Thymus (tissue), 11 donors: ENCODE measurements around the gene ZNF169. TPM values are rescaled to one million over a fixed set of nuclear protein-coding genes. Genes with fewer than 3 reads are reported as not detected.

Experiments
- DNase-seq, 9 donors: peaks; one replicate each; pipeline ENCODE4 v3.0.0-alpha.2; 2013; ENCODE audit warnings: low spot score in 9 of 9, low read depth in 6 of 9, missing footprints in 1 of 9
- H3K27ac ChIP-seq, 2 donors: one replicate each; pipeline ENCODE4 v1.5.1; 2013; ENCODE audit warnings: control low read depth in 1 of 2, low read depth in 1 of 2, low read length in 1 of 2, mild to moderate bottlenecking in 1 of 2, moderate library complexity in 1 of 2
- H3K27me3 ChIP-seq, 2 donors: one replicate each; pipeline ENCODE4 v1.5.1; 2013; ENCODE audit warnings: low read length in 1 of 2; ENCODE audit not compliant: control insufficient read depth in 2 of 2, insufficient read depth in 1 of 2
- H3K36me3 ChIP-seq, 2 donors: one replicate each; pipeline ENCODE4 v1.5.1; 2013; ENCODE audit warnings: low read length in 1 of 2, mild to moderate bottlenecking in 1 of 2, moderate library complexity in 1 of 2; ENCODE audit not compliant: control insufficient read depth in 2 of 2, insufficient read depth in 2 of 2
- H3K4me1 ChIP-seq, 2 donors: one replicate each; pipeline ENCODE4 v1.5.1; 2013; ENCODE audit warnings: low read length in 2 of 2; ENCODE audit not compliant: control insufficient read depth in 2 of 2, insufficient read depth in 2 of 2
- H3K4me3 ChIP-seq, 2 donors: one replicate each; pipeline ENCODE4 v1.5.1; 2013; ENCODE audit warnings: low read length in 2 of 2, control low read depth in 1 of 2, mild to moderate bottlenecking in 1 of 2
- H3K9me3 ChIP-seq, 2 donors: one replicate each; pipeline ENCODE4 v1.5.1; 2013; ENCODE audit warnings: low read length in 1 of 2, mild to moderate bottlenecking in 1 of 2; ENCODE audit not compliant: control insufficient read depth in 2 of 2, insufficient read depth in 1 of 2
- WGBS: extraction: QIAGEN DNeasy Blood & Tissue Kit; methylation state at CpG from one replicate; pipeline ENCODE4 v1.1.7; 2013; 5-methylcytosine and 5-hydroxymethylcytosine counted together
- polyA plus RNA-seq: library from polyadenylated mRNA; stranded (reverse); fragments of 200-250 nt; gene quantifications from one replicate; pipeline ENCODE4 v1.2.3, GENCODE V29; 2013
- total RNA-seq: library from RNA; stranded (reverse); fragments of 120-200 nt; gene quantifications from one replicate; pipeline ENCODE4 v1.2.4, GENCODE V29; 2013
- donor health status: healthy.

ZNF169 gene
- total and polyA plus RNA-seq, 2 donors: 3.1 to 4.4 TPM

DNA sequence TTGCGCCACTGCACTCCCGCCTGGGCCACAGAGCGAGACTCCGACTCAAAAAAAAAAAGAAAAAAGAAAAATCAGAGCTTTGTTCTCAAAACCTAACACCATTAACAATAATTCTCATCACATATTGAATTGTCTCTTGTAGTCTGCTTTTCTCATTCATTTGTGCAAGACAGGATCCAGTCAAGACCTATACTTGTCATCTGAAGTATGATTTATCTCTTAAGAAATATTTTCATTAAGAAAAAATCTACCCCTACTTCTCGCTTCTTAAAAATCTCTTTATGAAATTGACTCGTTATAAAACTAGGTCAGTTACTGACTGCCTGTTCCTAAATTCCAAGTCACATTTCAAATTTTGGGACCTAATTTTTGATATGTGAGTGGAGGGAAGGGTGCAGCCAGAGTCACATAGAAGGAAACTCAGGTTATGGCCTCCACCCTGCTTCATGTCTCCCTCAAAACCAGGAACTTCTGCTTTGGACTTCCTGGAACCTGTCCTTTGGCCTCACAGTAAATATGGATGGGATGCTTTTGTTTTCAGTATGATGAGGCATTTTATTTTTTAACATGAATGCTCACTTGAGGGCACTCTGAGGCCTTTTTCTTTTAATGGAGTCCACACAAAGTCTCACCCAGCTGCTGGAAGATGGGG, 18.9 kb downstream of the ZNF169 start:
- H3K9me3 ChIP-seq: peaks cover 2 to 4% of the 10 kb centered on the region in 2 donors
- 95% methylated on average over 6 of the region's 6 CpGs for WGBS
- H3K4me3 ChIP-seq: no peak overlapping the region
- no peaks in the 10 kb centered on the region for H3K27me3 ChIP-seq
- H3K36me3 ChIP-seq: peaks cover 10 to 26% of the 10 kb centered on the region in 2 donors
- H3K27ac ChIP-seq: no peak overlapping the region
- H3K4me1 ChIP-seq: no peaks in the 10 kb centered on the region
- no peak for DNase-seq

GRCh38 chr9:94280409-94280989, 21.4 kb downstream of the ZNF169 start:
- peaks cover 2 to 4% of the 10 kb centered on the region in 2 donors for H3K9me3 ChIP-seq
- 90% methylated on average over 9 of the region's 9 CpGs for WGBS
- H3K27me3 ChIP-seq: no peaks in the 10 kb centered on the region
- no peak for DNase-seq
- no peak overlapping the region for H3K4me3 ChIP-seq
- H3K4me1 ChIP-seq: no peaks in the 10 kb centered on the region
- no peak overlapping the region for H3K27ac ChIP-seq
- peaks cover 10 to 26% of the 10 kb centered on the region in 2 donors for H3K36me3 ChIP-seq

- Histone ChIP-seq H3K9me3 (peaks cover 2 to 4% of the 10 kb centered on the region in 2 donors), H3K36me3 (peaks cover 10 to 26% of the 10 kb centered on the region in 2 donors), H3K27me3 (no peaks in the 10 kb centered on the region), H3K4me3 (no peak overlapping the region), H3K27ac (no peak overlapping the region), H3K4me1 (no peaks in the 10 kb centered on the region)
- DNase-seq: no peak
Observed at GRCh38 chr9:94281101-94281500, 22.0 kb downstream of the ZNF169 start.

- no peak for DNase-seq
- Histone ChIP-seq H3K36me3 (peaks cover 3 to 14% of the 10 kb centered on the region in 2 donors), H3K9me3 (no peaks in the 10 kb centered on the region), H3K4me1 (no peaks in the 10 kb centered on the region), H3K27ac (no peak overlapping the region), H3K4me3 (no peak overlapping the region), H3K27me3 (no peaks in the 10 kb centered on the region)
- 97% methylated on average over 3 of the region's 3 CpGs for WGBS
Observed at GRCh38 chr9:94286116-94286515, 27.0 kb downstream of the ZNF169 start.

GRCh38 chr9:94287877-94288513, 28.9 kb downstream of the ZNF169 start:
- 92% methylated on average over 7 of the region's 7 CpGs for WGBS
- H3K4me1 ChIP-seq: no peaks in the 10 kb centered on the region
- H3K9me3 ChIP-seq: no peaks in the 10 kb centered on the region
- no peak overlapping the region for H3K4me3 ChIP-seq
- H3K27me3 ChIP-seq: no peaks in the 10 kb centered on the region
- DNase-seq: no peak
- H3K36me3 ChIP-seq: peaks cover 6 to 13% of the 10 kb centered on the region in 2 donors
- H3K27ac ChIP-seq: peak overlapping the region in 1 of 2 donors; percentile 18

DNA sequence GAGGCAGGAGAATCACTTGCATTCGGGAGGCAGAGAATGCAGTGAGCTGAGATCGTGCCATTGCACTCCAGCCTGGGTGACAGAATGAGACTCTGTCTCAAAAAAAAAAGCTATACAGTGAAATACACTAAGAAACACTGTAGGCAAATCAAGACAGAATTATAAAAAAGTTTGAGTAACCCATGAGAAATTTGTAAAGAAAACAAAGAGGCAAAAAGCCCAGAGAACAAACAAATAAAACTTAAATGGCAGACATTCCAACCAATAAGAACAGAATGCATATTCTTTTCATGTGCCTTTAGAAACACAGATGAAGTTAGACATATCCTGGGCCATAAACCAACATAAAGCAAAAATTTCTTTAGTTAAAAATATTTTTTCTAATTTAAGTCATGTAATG, 30.6 kb downstream of the ZNF169 start:
- Histone ChIP-seq H3K27ac (no peak overlapping the region), H3K36me3 (peaks cover 6 to 18% of the 10 kb centered on the region in 2 donors), H3K27me3 (no peaks in the 10 kb centered on the region), H3K9me3 (no peaks in the 10 kb centered on the region), H3K4me3 (no peak overlapping the region), H3K4me1 (no peaks in the 10 kb centered on the region)
- 98% methylated on average over 2 of the region's 2 CpGs for WGBS
- DNase-seq: no peak

DNA sequence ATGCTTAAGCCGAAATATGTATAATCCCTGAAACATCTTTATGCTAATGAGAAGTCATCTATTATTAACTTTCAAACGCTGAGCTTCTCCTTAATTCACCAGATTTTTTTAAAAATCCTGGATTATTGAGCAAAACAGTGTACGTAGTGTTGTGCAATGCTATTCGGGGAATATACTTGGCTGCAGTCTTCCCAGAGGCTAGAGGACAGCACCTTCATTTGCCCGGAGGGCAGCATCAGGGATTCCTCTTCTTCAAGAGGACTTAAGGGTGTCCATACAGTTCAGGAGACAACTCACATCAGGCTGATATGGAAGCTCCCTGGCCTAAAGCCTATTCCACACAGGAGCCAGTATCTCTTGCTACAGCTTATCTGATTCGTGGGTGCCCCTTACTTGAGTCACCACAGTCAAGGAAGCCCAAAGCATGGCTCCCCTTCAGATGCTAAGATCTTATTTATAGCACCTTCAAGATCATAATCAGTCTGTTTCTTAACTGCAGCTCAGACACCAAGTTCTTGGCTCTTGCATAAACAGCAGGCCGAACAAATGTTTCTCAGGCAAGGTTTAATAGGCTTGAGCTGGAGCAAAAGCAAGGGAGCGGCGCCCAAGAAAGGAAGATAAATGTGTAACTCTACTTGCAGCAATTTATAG, 40.0 kb downstream of the ZNF169 start:
- Histone ChIP-seq H3K9me3 (no peaks in the 10 kb centered on the region), H3K27ac (no peak overlapping the region), H3K4me3 (no peak overlapping the region), H3K36me3 (peaks cover 0 to 9% of the 10 kb centered on the region in 2 donors), H3K27me3 (no peaks in the 10 kb centered on the region), H3K4me1 (peaks cover 0 to 5% of the 10 kb centered on the region in 2 donors)
- DNase-seq: no peak
- WGBS: 85% methylated on average over 9 of the region's 9 CpGs

GRCh38 chr9:94300470-94301301, 41.6 kb downstream of the ZNF169 start:
- WGBS: 97% methylated on average over 20 of the region's 20 CpGs
- peaks cover 0 to 5% of the 10 kb centered on the region in 2 donors for H3K4me1 ChIP-seq
- no peaks in the 10 kb centered on the region for H3K27me3 ChIP-seq
- no peak for DNase-seq
- no peak overlapping the region for H3K27ac ChIP-seq
- no peaks in the 10 kb centered on the region for H3K9me3 ChIP-seq
- H3K4me3 ChIP-seq: no peak overlapping the region
- H3K36me3 ChIP-seq: peaks cover 0 to 6% of the 10 kb centered on the region in 2 donors
